ENCODE measurements around the gene FEM1B. TPM values are rescaled to one million over a fixed set of nuclear protein-coding genes. Genes with fewer than 3 reads are reported as not detected.

The FEM1B gene
- polyA plus RNA-seq, 3 donors: 21.5 to 26.4 (median 26.0) TPM

DNA sequence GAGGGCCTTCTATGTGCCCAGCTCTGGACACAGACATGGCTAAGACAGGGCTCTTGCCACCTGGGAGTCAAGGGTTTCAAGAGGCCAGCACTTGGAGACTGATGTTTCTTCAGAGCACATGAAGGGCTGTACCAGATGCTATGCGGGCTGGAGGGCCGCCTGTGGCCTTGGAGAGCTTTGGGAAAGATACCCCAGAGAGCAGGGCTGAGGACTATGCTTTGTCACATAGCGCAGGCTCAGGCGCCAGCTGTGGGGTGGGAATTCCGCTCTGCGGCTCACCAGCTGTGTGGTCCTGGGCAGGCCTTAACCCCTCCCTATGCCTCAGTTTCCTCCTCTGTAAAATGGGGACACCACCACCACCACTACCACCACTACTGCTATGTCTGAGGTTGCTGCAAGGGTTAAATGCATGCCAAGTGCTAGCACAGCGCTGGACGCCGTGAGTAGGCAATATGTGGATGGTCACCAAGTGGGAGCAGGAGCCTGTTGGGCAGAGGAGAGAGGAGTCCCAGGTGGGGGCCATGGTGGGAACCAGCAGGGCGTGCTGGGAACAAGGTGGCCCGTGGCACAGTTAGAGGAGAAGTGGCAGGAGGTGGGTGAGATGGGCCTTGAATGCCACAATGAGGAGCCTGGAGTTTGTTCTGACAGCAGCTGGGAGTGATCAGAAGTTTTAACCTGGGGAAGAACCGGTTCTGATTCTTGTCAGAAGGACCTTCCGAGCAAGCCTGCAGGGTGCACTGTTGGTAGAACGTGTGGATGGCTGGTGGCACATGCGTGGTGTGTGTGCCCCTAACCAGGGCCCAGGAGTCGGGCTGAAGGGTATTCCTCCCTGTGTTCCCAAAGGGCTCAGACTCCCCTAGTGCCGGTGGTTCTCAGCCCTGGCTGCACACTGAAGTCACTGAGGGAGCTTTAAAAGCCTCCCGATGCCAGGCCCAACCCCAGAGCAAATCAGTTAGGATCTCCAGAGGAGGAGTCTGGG lies 41.7 kb downstream of the FEM1B start:
- DNase-seq: no peak
- intact Hi-C loops (cut with micrococcal nuclease): no loop called here
- no peak overlapping the region for H3K27ac Mint-ChIP-seq
- H3K9me3 Mint-ChIP-seq: peaks cover 0 to 1% (median 0%) of the 10 kb centered on the region in 7 donors
- Histone ChIP-seq H3K79me2 (ENCODE audit: insufficient read depth, low read length) (no peaks in the 10 kb centered on the region), H3K4me2 (replicated peaks; ENCODE audit: extremely low read depth, low read length, poor library complexity, severe bottlenecking) (no peak overlapping the region), H2AFZ (ENCODE audit: insufficient read depth, low read depth, low read length, poor library complexity, severe bottlenecking) (no peak overlapping the region), H3K36me3 (replicated peaks in 1 of 2; ENCODE audit: control insufficient read depth in 1 of 2, insufficient read depth in 2 of 2, low read length in 2 of 2) (no peaks in the 10 kb centered on the region), H3K27ac (ENCODE audit: low read depth in 1 of 2, low read length in 2 of 2) (no peak overlapping the region), H3K9me3 (replicated peaks in 1 of 2; ENCODE audit: control insufficient read depth in 1 of 2, insufficient read depth in 1 of 2, low read length in 2 of 2) (no peaks in the 10 kb centered on the region), H4K20me1 (ENCODE audit: insufficient read depth, low read length) (no peaks in the 10 kb centered on the region), H3K4me3 (replicated peaks in 1 of 3; ENCODE audit: low read depth in 2 of 3, low read length in 3 of 3) (no peak overlapping the region), H3K9ac (ENCODE audit: insufficient read depth, low read length, poor library complexity, severe bottlenecking) (no peak overlapping the region), H3K4me1 (ENCODE audit: control insufficient read depth in 1 of 2, insufficient read depth in 2 of 2, low read length in 2 of 2) (no peaks in the 10 kb centered on the region), H3K27me3 (ENCODE audit: control insufficient read depth in 2 of 2, insufficient read depth in 2 of 2, low read length in 2 of 2) (no peaks in the 10 kb centered on the region)
- peaks cover 1 to 4% (median 3%) of the 10 kb centered on the region in 3 donors for H3K27me3 Mint-ChIP-seq (ENCODE audit: low read depth in 3 of 3)
- no peak for TF ChIP-seq CTCF (IDR thresholded peaks at IDR 0.05)
- 86% methylated on average over 12 of the region's 18 CpGs for WGBS (ENCODE audit: insufficient coverage)
- H3K36me3 Mint-ChIP-seq: no peaks in the 10 kb centered on the region
- H3K4me1 Mint-ChIP-seq: no peaks in the 10 kb centered on the region
- no peak overlapping the region for H3K4me3 Mint-ChIP-seq

- Histone ChIP-seq H3K9me3 (replicated peaks in 1 of 2; ENCODE audit: control insufficient read depth in 1 of 2, insufficient read depth in 1 of 2, low read length in 2 of 2) (no peaks in the 10 kb centered on the region), H3K4me1 (ENCODE audit: control insufficient read depth in 1 of 2, insufficient read depth in 2 of 2, low read length in 2 of 2) (no peaks in the 10 kb centered on the region), H3K27ac (ENCODE audit: low read depth in 1 of 2, low read length in 2 of 2) (no peak overlapping the region), H3K9ac (ENCODE audit: insufficient read depth, low read length, poor library complexity, severe bottlenecking) (no peak overlapping the region), H3K27me3 (ENCODE audit: control insufficient read depth in 2 of 2, insufficient read depth in 2 of 2, low read length in 2 of 2) (no peaks in the 10 kb centered on the region), H4K20me1 (ENCODE audit: insufficient read depth, low read length) (no peaks in the 10 kb centered on the region), H3K4me3 (replicated peaks in 1 of 3; ENCODE audit: low read depth in 2 of 3, low read length in 3 of 3) (no peak overlapping the region), H3K36me3 (replicated peaks in 1 of 2; ENCODE audit: control insufficient read depth in 1 of 2, insufficient read depth in 2 of 2, low read length in 2 of 2) (no peaks in the 10 kb centered on the region), H3K4me2 (replicated peaks; ENCODE audit: extremely low read depth, low read length, poor library complexity, severe bottlenecking) (no peak overlapping the region), H2AFZ (ENCODE audit: insufficient read depth, low read depth, low read length, poor library complexity, severe bottlenecking) (no peak overlapping the region), H3K79me2 (ENCODE audit: insufficient read depth, low read length) (no peaks in the 10 kb centered on the region)
- Mint-ChIP-seq H3K4me1 (no peaks in the 10 kb centered on the region), H3K9me3 (peaks cover 0 to 1% (median 0%) of the 10 kb centered on the region in 7 donors), H3K27me3 (ENCODE audit: low read depth in 3 of 3) (peaks cover 1 to 4% (median 2%) of the 10 kb centered on the region in 3 donors), H3K27ac (no peak overlapping the region), H3K36me3 (no peaks in the 10 kb centered on the region), H3K4me3 (no peak overlapping the region)
- WGBS (ENCODE audit: insufficient coverage): 97% methylated on average over 9 of the region's 12 CpGs
- no peak for TF ChIP-seq CTCF (IDR thresholded peaks at IDR 0.05)
- no peak for DNase-seq
- intact Hi-C loops (cut with micrococcal nuclease): no loop called here
These were observed 42.5 kb downstream of the FEM1B start for GRCh38 chr15:68319997-68320396.
